AG08396 (cell line): ENCODE data around the gene MR1.
A peak's percentile ranks its signal among the peaks of the same experiment; 100 is the strongest.

Experiments used
- DNase-seq: peaks from one replicate; pipeline ENCODE4 v3.0.0; 2012; ENCODE audit warnings: low spot score, mixed read lengths

The MR1 gene

GRCh38 chr1:181091309-181092040, 57.7 kb downstream of the MR1 start:
- DNase-seq: no peak

GRCh38 chr1:181092056-181092455, 58.3 kb downstream of the MR1 start:
- DNase-seq: no peak

GRCh38 chr1:181092883-181093458, 59.2 kb downstream of the MR1 start:
- DNase-seq: no peak

GRCh38 chr1:181094416-181095212, 60.8 kb downstream of the MR1 start:
- peak; percentile 80 for DNase-seq

- no peak for DNase-seq
Observed at GRCh38 chr1:181095260-181095659, 61.5 kb downstream of the MR1 start.

GRCh38 chr1:181095763-181096184, 62.0 kb downstream of the MR1 start:
- DNase-seq: no peak

- no peak for DNase-seq
Observed at GRCh38 chr1:181097242-181097641, 63.5 kb downstream of the MR1 start.

GRCh38 chr1:181099152-181100014, 65.6 kb downstream of the MR1 start:
- no peak for DNase-seq

- DNase-seq: no peak
Observed at GRCh38 chr1:181100015-181100905, 66.5 kb downstream of the MR1 start.

GRCh38 chr1:181100934-181101333, 67.2 kb downstream of the MR1 start:
- no peak for DNase-seq

GRCh38 chr1:181101581-181102226, 67.9 kb downstream of the MR1 start:
- no peak for DNase-seq

- no peak for DNase-seq
Observed at GRCh38 chr1:181102841-181103240, 69.1 kb downstream of the MR1 start.

GRCh38 chr1:181103399-181103798, 69.6 kb downstream of the MR1 start:
- DNase-seq: no peak

- no peak for DNase-seq
Observed at GRCh38 chr1:181104042-181104789, 70.4 kb downstream of the MR1 start.

- no peak for DNase-seq
Observed at GRCh38 chr1:181104790-181105133, 71.0 kb downstream of the MR1 start.

GRCh38 chr1:181105134-181106021, 71.6 kb downstream of the MR1 start:
- DNase-seq: peak; percentile 97

GRCh38 chr1:181106022-181106312, 72.2 kb downstream of the MR1 start:
- DNase-seq: no peak

GRCh38 chr1:181106479-181106878, 72.7 kb downstream of the MR1 start:
- DNase-seq: no peak

GRCh38 chr1:181107711-181108110, 73.9 kb downstream of the MR1 start:
- no peak for DNase-seq
